Left kidney (tissue), 2 donors: ENCODE results near the gene ALDH16A1. TPM values are rescaled to one million over a fixed set of nuclear protein-coding genes. Genes with fewer than 3 reads are reported as not detected.
A peak's percentile ranks its signal among the peaks of the same experiment; 100 is the strongest.
"Not testable (repeated sequence)": the region's sequence is repeated elsewhere in the genome, so short reads cannot be mapped to it uniquely, and the experiment has no call there.

Source experiments
- DNase-seq: peaks from one replicate; pipeline ENCODE4 v3.0.0-alpha.2; 2013
- polyA plus RNA-seq: library from polyadenylated mRNA; unstranded; fragments of 120-200 nt; gene quantifications from one replicate; pipeline ENCODE4 v1.2.1, GENCODE V29; 2013; ENCODE audit not compliant: insufficient read length

ALDH16A1 gene
- polyA plus RNA-seq, 1 donor, result 16.6 TPM

DNA sequence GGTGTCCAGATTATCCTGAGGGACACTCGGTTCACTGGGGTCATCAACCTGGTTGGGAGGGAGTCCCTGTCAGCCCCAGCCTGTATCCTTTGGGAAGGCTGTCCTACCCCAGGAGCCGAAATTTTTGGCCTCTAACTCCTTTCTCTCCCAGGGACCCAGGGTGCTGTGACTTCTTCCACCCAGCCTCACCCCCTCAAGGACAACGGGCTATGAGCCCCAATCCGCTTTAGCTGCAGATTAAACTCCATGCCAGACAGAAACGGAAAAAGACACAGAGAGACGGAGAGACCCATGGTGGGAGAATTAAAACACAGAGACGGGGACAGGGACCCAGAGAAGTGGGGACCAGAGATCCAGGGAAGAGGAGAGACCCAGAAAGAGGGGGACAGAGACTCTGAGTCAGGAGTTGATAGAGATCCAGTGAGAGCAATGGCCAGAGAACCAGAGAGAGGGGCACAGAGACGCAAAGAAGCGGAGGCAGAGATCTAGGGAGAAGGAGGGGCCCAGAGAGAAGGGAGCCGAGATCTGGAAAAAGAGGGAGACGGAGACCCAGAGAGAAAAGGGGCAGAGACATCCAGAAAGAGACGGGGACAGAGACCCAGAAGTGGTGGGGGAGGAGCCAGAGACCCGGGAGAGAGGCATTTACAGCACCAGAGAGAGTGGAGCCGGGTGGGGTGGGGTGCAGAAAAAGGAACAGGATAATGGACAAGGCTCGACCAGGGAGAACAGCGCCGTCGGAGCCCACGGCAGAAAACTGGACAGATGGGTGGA, 12.4 kb upstream of the ALDH16A1 start:
- no peak for DNase-seq

DNA sequence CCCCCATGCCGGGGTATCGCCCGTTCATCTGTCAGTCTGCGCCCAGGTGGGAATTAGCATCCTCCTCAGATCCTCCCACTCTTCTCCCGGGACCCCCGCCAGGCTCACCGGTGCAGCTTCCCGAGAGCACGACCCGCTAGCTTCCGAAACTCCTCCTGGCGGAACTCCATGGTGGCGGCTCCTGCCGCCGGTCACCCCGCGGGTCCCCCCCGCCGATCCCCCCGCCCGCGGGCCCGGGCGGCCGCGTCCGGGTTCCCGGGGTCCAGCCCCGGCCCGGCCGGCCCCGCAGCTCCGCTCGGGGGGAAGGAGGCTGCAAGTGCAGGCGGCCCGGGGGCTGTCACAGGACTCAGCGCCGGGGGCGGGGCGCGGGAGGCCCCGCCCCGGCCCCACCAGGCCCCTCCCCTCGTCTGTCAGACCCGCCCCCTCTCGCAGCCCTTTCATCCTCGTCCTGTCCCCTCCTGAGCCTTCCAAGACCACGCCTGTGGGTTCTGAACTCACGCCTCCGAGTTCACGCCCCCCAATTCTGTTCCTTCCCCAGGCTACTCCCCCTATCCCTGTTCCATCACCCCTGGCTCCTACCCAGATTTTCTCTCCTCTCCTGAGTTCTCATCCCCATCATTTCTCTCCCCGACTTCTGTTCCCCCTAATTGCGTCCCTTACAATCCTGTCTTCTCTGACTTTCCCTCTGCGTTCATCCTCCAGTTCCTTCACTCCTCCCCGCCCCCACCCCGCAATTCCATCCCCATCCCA, 11.6 kb upstream of the ALDH16A1 start, which contains the start of gene SLC17A7:
SLC17A7 (minus strand) TSS at position 318 of the 750 bp plus-strand sequence; CDS start at position 170, 148 bp downstream.
- DNase-seq, result no peak

DNA sequence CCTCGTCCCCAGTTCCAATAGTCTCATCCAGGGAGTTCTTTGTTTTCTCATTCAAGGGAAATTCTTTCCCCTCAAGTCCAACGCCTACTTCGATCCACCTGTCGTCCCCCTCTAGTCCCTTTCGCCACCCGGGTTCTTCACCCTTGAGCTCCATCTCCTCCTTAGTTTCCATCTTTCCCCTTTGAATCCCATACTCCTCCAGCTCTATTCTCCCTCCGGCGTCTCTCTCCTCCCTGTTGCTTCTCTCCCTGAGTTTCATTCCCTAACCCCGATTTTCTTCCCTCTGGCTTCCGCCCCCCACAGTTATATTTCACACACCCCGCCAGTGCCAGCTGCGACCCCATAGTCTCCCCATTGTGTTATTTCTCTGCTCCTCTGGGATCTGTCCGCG, 11.1 kb upstream of the ALDH16A1 start:
- no peak for DNase-seq

DNA sequence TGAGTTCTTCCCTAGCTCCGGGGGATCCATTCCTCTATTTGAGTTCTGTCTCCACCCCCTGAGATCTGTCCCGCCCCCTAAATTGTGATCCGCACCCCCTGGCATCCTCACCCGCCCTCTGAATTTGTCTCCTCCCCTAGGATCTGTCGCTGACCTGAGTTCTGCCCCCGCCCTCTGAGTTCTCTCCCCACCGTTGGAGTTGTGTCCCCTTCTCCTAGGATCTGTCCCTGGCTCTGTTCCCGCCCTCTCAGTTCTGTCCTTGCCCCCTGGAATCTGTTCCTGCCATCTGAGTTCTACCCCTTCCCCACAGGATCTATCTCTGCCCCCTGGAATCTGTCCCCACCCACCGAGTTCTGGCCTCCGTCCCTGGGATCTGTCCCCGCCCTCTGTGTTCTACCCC, 10.7 kb upstream of the ALDH16A1 start:
- DNase-seq, result no peak

DNA sequence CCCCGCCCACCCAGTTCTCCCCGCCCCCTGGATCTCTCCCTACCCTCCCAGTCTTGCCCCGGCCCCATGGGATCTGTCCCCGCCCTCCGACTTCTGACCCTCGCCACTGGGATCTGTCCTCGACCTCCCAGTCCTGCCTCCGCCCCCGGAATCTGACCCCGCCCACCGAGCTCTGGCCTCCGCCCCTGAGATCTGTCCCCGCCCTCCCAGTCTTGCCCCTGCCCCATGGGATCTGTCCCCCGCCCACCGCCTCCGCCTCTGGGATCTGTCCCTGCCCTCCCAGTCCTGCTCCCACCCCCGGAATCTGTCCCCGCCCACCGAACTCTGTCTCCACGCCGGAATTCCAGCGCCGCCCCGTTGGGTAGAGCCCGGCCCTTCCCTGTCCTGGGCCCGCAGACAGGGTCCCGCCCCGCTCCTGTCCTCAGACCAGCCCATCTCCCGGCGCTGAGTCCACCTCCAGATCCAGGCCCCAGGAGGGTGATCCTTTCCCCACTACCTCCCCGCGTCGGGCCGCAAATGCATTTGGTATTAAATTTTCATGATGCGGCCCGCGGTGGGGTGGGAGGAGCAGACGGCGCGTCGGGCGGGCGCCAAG, 10.2 kb upstream of the ALDH16A1 start:
- DNase-seq, result peak; percentile 78

DNA sequence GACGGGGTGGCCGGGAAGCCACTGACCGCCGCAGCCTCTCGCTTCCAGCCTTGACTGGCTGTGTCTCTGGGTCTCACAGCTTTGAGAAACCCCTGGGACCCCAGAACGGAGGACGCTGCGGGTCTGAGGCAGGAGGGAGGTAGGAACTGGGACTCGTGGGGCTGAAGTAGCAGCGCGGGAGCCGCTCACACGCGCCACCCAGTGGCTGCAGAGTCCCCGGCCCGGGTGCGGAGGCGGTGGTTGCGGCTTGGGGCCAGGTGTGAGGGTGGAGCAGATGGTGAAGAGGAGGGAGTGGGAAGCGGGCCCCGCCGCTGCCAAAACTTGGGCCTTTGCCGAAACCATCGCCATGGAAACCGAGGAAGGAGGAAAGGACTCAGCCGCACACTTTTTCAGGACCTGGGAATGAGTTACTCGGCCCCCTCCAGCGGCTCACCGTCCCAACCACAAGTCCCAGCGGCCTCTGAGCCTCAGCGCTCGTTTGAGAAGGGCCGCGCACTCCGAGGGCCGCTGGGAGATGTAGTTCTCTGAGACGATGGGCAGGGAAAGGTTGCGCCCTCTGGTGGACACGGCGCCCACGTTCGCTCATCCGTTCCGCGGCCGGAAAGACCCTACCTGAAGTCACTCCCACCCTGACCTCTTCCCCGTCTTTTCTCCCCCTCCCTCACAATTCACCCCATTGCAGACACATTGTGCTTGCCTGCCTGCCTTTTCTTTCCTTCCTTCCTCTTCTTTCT, 9.5 kb upstream of the ALDH16A1 start:
- peak; percentile 95 for DNase-seq

DNA sequence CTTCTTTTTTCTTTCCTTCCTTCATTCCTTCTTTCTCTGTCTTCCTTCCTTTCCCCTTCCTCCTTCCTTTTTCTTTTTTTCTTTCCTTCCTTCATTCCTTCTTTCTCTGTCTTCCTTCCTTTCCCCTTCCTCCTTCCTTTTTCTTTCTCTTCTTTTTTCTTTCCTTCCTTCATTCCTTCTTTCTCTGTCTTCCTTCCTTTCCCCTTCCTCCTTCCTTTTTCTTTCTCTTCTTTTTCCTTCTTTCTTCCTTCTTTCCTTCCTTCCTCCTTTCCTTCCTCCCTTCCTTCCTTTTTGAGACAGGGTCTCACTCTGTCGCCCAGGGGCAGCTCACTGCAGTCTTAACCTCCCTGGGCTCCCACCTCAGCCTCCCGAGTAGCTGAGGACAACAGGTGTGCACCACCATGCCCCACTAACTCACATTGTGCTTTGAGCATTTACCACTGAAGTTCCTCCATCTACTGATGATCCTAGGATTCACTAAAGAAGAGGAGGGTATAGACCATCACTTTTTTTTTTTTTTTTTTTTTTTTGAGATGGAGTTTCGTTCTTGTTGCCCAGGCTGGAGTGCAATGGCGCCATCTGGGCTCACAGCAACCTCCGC, 8.8 kb upstream of the ALDH16A1 start:
- DNase-seq, result not testable (repeated sequence)

DNA sequence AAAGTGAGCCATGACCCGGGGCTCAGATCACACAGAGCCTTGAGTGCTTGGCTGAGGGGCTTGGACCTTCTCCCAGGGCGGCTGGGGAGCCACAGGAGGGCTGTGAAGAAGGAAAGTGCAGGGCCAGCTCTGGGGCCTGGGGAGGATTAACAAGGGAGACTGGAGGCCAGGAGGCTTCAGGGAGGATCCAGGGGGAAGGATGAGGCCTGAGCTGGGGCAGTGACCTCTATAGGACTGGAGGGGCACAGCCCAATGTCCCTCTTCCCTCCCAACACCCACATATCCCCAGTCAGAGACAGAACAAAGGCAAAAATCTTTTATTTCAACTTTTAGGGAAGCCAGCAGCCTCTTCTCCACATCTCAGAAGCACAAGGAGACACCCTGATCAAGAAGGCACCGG, 7.0 kb upstream of the ALDH16A1 start:
- no peak for DNase-seq

DNA sequence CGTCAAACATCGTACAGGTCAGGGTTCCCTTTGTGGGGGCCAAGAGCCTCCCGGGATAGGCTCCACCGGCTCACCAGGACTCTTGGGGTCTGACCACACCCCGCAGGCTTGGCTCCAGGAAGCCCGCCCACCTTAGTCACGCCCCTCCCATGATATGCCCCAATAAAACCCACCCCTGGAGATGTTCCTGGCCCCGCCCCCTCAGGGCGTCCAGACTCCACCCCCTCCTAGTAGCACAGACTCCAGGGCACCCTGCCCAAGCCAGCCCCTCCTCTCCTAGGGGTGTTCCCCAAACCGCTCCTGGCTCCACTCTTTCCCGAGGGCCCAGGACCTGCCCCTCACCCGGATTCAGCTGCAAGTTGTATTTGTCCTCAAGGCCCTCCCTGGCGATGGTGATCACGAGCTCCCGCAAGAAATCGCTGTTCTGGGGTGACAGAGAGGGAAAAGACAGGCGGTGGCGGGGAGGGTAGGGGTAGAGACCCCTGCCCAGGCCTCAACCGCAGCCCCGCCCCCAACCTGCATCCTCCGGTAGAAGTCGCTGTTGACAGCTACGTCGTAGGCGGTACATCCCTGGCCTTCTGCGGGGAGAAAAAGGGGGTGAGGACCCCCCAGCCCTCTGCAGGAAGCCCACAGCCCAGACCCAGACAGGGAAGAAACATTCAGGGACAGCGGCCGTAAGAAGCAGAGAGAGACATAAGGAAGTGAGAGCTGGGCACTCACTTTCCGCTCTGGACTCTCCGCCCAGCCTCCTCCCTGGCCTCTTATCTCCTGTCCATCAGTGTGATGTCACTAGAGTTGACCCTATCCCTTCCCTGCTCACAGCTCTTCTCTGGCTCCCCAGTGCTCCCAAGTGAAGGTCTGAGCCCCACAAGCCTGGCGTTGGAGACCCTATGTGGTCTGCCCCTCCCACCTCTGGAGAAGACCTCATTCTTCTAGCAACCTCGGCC, 5.3 kb upstream of the ALDH16A1 start:
- DNase-seq, result no peak

DNA sequence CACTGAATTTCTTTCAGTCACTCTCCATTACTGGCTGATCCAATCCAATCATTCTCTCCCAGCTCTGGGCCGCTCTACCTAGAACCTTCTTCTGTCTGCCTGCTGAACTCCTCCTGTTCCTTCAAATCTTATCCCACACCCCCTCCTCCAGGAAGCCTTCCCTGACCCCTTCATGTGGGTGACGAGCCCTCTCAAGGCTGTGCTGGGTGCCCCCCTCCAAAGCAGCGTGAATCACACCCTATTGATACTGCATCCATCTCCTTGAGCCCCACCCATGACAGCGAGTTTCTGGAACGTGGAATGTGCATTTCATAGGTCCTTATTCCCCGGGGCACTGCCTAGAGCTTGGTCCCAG, 4.6 kb upstream of the ALDH16A1 start:
- DNase-seq, result no peak

DNA sequence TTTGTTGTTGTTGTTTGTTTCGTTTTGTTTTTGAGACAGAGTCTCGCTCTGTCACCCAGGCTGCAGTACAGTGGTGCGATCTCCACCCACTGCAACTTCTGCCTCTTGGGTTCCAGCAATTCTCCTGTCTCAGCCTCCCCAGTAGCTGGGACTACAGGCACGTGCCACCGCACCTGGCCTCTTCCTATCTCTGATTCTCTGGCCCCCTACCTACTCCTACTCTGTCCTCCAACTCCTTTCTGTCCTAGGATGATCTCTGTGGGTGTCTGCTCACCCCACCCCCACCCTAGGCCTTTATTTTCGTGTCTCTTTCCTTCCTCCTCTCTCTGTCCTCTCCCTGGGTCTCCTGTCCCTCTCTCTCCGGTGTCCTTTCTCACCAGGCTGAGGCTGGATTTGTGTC, 2.6 kb upstream of the ALDH16A1 start:
- no peak for DNase-seq

DNA sequence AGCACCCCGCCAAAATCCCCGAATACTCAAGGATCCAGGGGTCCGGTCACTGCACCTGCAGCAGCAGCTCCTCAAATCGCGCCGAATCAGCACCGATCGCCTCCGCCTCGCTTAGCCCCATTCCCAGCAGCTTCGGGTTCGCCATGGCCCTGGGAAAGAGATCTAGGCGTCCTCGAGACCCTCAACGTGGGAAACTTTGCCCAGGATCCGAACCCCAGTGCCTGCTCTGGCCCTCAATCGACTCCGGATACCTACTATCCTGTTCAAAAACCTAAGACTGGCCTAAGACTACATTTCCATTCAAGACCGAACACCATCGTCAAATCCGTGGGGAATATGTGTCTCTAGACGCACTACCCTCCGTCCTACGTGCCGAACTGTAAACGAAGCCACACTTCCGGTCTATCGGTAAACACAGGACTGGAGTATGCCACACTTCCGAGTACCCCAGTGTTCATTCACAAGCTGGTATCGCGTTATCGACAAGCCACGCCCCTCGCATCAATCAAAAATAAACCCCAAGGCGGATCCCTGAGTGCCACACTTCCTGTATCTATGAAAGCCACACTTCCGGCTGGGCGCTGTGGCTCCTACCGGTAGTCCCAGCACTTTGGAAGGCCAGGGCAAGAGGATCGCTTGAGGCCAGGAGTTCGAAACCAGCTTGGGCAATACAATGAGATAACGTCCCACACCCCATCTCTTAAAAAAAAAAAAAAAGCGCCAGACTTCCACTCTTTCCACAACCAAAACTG, 1.4 kb upstream of the ALDH16A1 start, which contains the start of gene PIH1D1:
PIH1D1 (minus strand) TSS at position 385 of the 752 bp plus-strand sequence; CDS start at position 145, 240 bp downstream.
- DNase-seq, result peak; percentile 99

DNA sequence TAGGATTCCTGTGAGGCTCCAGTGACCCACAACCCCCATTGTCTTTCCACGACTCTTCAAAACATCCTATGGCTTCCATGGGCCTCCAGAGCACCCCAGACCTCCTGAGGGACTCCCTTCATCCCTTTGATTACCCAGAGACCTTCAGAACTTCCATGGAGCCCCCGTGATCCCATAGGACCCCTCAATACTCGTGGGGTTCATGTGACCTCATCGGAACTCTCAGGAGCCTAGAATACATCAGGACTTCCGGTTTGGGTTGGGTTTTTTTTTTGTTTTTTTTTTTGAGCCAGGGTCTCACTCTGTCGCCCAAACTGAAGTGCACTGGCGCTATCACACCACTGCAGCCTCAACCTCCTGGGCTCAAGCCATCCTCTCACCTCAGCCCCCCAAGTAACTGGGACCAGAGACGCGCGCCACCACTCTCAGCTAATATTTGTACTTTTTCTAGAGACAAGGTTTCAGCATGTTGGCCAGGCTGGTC, 774 bp downstream of the ALDH16A1 start:
- DNase-seq, result no peak

DNA sequence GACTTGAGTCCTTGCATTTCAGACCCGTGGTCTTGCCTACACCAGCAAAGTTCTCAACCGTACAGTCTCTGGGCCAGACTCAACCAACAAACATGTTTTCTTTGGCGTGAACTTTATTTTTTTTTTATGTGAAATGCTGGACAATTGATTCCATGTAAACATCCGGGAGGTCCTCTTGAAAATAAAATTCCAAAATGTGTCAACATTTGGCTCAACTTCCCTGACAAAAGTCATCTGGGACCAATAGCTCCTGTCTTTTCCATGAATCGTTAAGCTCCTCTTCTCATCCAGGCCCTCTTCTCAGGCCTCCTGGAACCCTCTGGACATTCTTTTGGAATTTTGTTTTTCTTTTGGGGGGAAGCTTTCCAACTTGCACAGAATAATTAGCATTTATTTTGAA, 2.7 kb downstream of the ALDH16A1 start:
- DNase-seq, result peak; percentile 70

DNA sequence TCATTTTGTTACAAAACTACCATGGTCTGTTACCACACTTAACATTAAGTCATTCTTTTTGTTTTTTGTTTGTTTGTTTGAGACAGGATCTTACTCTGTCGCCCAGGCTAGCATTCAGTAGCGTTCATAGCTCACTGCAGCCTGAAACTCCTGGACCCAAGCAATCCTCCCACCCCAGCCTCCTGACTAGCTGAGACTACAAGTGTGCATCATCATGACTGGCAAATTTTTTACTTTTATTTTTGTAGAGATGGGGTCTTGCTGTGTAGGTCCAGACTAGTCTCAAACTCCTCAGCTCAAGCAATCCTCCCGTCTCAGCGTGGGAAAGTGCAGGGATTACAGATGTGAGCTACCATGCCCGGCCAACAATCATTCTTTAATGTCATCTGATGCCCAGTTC, 3.3 kb downstream of the ALDH16A1 start:
- no peak for DNase-seq

DNA sequence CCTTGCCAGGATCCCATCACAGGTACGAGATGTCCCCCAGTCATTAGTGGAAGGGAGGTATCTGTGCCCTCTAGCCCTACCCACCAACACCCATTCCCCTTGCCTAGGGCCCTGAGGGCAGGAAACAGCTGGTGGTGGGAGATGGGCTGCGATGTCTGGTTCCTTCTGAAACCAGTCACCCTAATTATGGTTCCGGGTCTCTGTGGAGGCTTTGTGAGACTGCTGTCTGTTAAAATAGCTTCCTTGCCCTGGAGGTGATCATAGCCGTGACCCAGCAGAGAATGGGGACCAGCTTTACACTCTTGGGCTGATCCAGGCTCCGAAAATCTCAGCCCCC, 5.5 kb downstream of the ALDH16A1 start:
- no peak for DNase-seq

DNA sequence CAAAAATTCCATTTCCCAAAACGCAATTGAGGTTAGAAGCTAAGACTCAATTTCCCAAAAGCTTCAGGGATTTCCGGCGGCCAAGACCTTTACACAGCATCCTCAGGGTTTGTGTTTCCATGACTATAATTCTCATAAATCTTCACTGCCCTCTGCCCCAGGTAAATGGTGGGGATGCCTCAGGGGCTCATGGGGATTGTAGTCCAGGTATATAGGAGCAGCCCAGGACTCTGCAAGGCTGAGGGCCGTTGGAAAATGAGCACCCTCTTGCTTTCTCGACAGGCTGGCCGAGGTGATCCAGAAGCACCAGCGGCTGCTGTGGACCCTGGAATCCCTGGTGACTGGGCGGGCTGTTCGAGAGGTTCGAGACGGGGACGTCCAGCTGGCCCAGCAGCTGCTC, 6.4 kb downstream of the ALDH16A1 start:
- no peak for DNase-seq

DNA sequence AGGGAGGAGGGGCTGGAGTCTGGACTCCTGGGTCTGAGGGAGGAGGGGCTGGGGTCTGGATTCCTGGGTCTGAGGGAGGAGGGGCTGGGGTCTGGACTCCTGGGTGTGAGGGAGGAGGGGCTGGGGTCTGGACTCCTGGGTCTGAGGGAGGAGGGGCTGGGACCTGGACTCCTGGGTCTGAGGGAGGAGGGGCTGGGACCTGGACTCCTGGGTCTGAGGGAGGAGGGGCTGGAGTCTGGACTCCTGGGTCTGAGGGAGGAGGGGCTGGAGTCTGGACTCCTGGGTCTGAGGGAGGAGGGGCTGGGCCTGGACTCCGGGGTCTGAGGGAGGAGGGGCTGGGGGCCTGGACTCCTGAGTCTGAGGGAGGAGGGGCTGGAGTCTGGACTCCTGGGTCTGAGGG, 8.1 kb downstream of the ALDH16A1 start:
- not testable (repeated sequence) for DNase-seq

DNA sequence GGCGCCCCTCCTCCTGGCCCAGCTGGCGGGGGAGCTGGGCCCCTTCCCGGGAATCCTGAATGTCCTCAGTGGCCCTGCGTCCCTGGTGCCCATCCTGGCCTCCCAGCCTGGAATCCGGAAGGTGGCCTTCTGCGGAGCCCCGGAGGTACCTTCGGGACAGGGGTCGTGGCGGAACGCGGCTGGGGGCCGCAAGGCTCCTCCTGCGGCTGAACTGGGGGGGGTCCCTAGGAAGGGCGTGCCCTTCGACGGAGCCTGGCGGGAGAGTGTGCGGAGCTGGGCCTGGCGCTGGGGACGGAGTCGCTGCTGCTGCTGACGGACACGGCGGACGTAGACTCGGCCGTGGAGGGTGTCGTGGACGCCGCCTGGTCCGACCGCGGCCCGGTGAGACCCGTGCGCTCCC, 8.6 kb downstream of the ALDH16A1 start:
- no peak for DNase-seq

DNA sequence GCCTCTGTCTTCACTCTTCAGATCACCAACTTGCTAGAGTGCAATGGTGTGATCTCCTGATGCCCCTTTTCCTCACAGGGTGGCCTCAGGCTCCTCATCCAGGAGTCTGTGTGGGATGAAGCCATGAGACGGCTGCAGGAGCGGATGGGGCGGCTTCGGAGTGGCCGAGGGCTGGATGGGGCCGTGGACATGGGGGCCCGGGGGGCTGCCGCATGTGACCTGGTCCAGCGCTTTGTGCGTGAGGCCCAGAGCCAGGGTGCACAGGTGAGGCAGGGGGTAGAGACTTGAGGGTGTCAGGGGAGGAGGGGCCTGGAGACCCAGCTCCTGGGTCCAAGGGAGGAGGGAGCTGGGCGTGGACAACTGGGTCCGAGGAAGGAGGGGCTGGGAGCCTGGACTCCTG, 9.5 kb downstream of the ALDH16A1 start:
- DNase-seq, result no peak
